ENCODE results near the gene NUP98.

Gene NUP98

DNA sequence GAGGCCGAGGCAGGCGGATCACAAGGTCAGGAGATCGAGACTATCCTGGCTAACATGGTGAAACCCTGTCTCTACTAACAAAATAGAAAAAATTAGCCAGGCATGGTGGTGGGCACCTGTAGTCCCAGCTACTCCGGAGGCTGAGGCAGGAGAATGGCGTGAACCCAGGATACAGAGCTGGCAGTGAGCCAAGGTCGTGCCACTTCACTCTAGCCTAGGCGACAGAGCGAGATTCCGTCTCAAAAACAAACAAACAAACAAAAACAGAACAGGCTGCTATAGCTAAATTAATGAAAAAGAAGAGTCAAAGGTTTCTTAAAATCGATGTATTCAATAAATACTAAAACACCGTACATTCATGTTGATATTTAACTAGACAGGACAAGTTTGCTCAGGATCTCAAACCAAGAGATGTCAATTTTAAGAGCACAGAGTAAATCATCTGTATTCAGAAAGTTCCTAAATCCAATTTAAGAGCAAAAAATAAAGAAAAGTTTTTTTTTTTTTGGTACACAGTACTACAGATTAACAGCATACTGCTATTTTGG lies 59.9 kb downstream of the NUP98 start:
- H3K4me1 Mint-ChIP-seq: no peaks in the 10 kb centered on the region
- no peaks in the 10 kb centered on the region for H3K9me3 Mint-ChIP-seq
- H3K36me3 Mint-ChIP-seq (ENCODE audit: low read depth): peaks cover 90% of the 10 kb centered on the region
- H3K27ac Mint-ChIP-seq: peak overlapping the region; percentile 22
- no peaks in the 10 kb centered on the region for H3K27me3 Mint-ChIP-seq (ENCODE audit: low read depth, poor library complexity)
- H3K4me3 Mint-ChIP-seq: no peak overlapping the region
- no peak for DNase-seq
- TF ChIP-seq, protein P1, sequence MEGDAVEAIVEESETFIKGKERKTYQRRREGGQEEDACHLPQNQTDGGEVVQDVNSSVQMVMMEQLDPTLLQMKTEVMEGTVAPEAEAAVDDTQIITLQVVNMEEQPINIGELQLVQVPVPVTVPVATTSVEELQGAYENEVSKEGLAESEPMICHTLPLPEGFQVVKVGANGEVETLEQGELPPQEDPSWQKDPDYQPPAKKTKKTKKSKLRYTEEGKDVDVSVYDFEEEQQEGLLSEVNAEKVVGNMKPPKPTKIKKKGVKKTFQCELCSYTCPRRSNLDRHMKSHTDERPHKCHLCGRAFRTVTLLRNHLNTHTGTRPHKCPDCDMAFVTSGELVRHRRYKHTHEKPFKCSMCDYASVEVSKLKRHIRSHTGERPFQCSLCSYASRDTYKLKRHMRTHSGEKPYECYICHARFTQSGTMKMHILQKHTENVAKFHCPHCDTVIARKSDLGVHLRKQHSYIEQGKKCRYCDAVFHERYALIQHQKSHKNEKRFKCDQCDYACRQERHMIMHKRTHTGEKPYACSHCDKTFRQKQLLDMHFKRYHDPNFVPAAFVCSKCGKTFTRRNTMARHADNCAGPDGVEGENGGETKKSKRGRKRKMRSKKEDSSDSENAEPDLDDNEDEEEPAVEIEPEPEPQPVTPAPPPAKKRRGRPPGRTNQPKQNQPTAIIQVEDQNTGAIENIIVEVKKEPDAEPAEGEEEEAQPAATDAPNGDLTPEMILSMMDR (IDR thresholded peaks at IDR 0.05): no peak

GRCh38 chr11:3736816-3737215 lies 60.5 kb downstream of the NUP98 start:
- no peaks in the 10 kb centered on the region for H3K27me3 Mint-ChIP-seq (ENCODE audit: low read depth, poor library complexity)
- H3K27ac Mint-ChIP-seq: peak overlapping the region; percentile 22
- no peaks in the 10 kb centered on the region for H3K9me3 Mint-ChIP-seq
- DNase-seq: no peak
- H3K36me3 Mint-ChIP-seq (ENCODE audit: low read depth): peaks cover 90% of the 10 kb centered on the region
- TF ChIP-seq, protein P1 (IDR thresholded peaks at IDR 0.05): no peak
- H3K4me3 Mint-ChIP-seq: no peak overlapping the region
- no peaks in the 10 kb centered on the region for H3K4me1 Mint-ChIP-seq

GRCh38 chr11:3735827-3736226 lies 61.5 kb downstream of the NUP98 start:
- DNase-seq: no peak
- Mint-ChIP-seq H3K4me1 (no peaks in the 10 kb centered on the region), H3K9me3 (no peaks in the 10 kb centered on the region), H3K27ac (no peak overlapping the region), H3K27me3 (ENCODE audit: low read depth, poor library complexity) (no peaks in the 10 kb centered on the region), H3K4me3 (no peak overlapping the region), H3K36me3 (ENCODE audit: low read depth) (peaks cover 90% of the 10 kb centered on the region)
- TF ChIP-seq, protein P1 (IDR thresholded peaks at IDR 0.05): no peak

- Mint-ChIP-seq H3K9me3 (no peaks in the 10 kb centered on the region), H3K4me3 (no peak overlapping the region), H3K27ac (no peak overlapping the region), H3K4me1 (no peaks in the 10 kb centered on the region), H3K36me3 (ENCODE audit: low read depth) (peaks cover 95% of the 10 kb centered on the region), H3K27me3 (ENCODE audit: low read depth, poor library complexity) (no peaks in the 10 kb centered on the region)
- DNase-seq: no peak
- TF ChIP-seq, protein P1 (IDR thresholded peaks at IDR 0.05): no peak
These were observed 64.5 kb downstream of the NUP98 start for GRCh38 chr11:3732671-3733436.

DNA sequence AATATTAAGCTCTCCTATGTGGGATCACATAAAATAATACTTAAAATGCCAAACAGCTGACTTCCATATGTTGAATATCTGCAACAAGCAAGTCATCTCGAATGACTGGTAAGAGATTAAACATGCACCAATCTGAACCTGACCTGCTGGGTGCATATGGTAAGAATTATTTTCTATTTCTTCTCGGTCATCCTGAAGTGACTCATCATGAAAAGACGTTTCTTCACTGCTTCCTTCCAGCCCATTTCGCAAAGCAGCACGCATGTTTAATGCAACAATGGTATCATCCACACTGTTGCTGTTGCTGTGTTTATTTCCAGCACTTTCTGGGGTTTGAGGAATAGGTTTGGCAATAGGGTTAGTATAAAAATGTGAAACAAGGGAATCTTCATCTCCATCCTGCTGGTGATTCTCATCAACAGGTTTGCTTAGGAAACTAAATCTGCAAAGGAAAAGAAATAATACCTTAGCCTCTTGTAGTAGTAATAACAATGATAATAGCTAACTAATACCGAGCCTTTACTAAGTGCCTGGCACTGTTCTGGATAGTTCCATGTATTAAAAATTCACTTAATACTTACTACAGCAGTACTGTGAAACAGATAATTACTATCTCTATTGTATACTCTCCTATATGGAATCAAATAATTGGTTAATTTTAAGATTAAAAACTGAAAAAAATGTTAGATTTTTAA lies 74.2 kb downstream of the NUP98 start:
- H3K27ac Mint-ChIP-seq: no peak overlapping the region
- H3K9me3 Mint-ChIP-seq: peaks cover 4% of the 10 kb centered on the region
- H3K4me3 Mint-ChIP-seq: no peak overlapping the region
- H3K4me1 Mint-ChIP-seq: no peaks in the 10 kb centered on the region
- no peak for DNase-seq
- no peaks in the 10 kb centered on the region for H3K27me3 Mint-ChIP-seq (ENCODE audit: low read depth, poor library complexity)
- peaks cover 87% of the 10 kb centered on the region for H3K36me3 Mint-ChIP-seq (ENCODE audit: low read depth)
- TF ChIP-seq, protein P1 (IDR thresholded peaks at IDR 0.05): no peak
